Measurements from ENCODE around the gene CNTNAP5. TPM values are rescaled to one million over a fixed set of nuclear protein-coding genes. Genes with fewer than 3 reads are reported as not detected.

Gene CNTNAP5
- total RNA-seq, 1 experiment from 2014 or later: 0.48 TPM

DNA sequence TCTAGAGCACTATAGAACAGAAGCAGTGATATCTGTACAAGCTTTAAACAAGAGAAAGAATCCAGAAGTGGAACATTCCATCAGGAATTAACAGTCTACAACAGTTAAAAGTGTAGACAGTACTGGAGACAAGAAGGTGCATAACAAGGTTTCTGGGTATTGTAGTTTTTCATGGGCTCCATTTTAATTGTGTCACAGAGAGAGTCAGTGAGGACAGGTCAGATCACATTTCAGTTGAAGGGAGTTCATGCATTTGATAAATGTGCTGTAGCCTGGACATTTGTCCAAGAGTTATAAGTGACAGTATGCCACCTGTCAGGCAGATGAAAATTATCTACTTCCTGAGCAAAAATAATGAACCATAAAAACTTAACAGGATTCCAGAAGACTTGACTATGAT, 328.6 kb downstream of the CNTNAP5 start:
- H3K9me3 ChIP-seq (ENCODE audit: control insufficient read depth, low read depth, low read length): no peaks in the 10 kb centered on the region
- H2BK15ac ChIP-seq (ENCODE audit: low read depth, low read length): no peak overlapping the region
- no peaks in the 10 kb centered on the region for H3K79me1 ChIP-seq (ENCODE audit: insufficient read depth, low read depth, low read length, poor library complexity, severe bottlenecking)
- peaks cover 5 to 11% of the 10 kb centered on the region in 2 experiments; a peak in 3 of 4 replicates for H3K4me1 Mint-ChIP-seq
- no peaks in the 10 kb centered on the region for H3K27me3 ChIP-seq (ENCODE audit: insufficient read depth, low read length)
- H3K18ac ChIP-seq (ENCODE audit: insufficient read length, low read depth, low read length): no peak overlapping the region
- H4K91ac ChIP-seq (ENCODE audit: insufficient read length, low read depth, low read length): no peak overlapping the region
- H2BK20ac ChIP-seq (ENCODE audit: low read depth, low read length, poor library complexity, severe bottlenecking): no peak overlapping the region
- H2AK5ac ChIP-seq (ENCODE audit: insufficient read length, low read length): no peak overlapping the region
- H4K8ac ChIP-seq (replicated peaks; ENCODE audit: insufficient read length, low read depth, low read length): no peak overlapping the region
- H2BK5ac ChIP-seq (ENCODE audit: insufficient read length, low read length): no peak overlapping the region
- no peak overlapping the region for H3K27ac Mint-ChIP-seq
- H3T11ph ChIP-seq (ENCODE audit: low read length): no peak overlapping the region
- H3K27me3 Mint-ChIP-seq (ENCODE audit: low read depth): no peaks in the 10 kb centered on the region
- H3K23me2 ChIP-seq (ENCODE audit: insufficient read length, low read depth, low read length, poor library complexity, severe bottlenecking): no peaks in the 10 kb centered on the region
- H3K36me3 Mint-ChIP-seq (ENCODE audit: insufficient read depth in 1 of 3, low read depth in 3 of 3): peaks cover 0 to 4% (median 0%) of the 10 kb centered on the region in 3 experiments; a peak in 1 of 7 replicates
- no peak overlapping the region for H3K9ac ChIP-seq (ENCODE audit: extremely low read depth, insufficient read length, low read length)
- no peak overlapping the region for H3K14ac ChIP-seq (ENCODE audit: insufficient read depth, low read length)
- H3K79me2 ChIP-seq (ENCODE audit: insufficient read depth, low read length): no peaks in the 10 kb centered on the region
- no peak overlapping the region for H3K4me2 ChIP-seq (ENCODE audit: insufficient read depth, insufficient read length, low read length)
- no peaks in the 10 kb centered on the region for H4K20me1 ChIP-seq (ENCODE audit: control insufficient read depth, insufficient read depth, insufficient read length)
- no peak overlapping the region for H3K4ac ChIP-seq (ENCODE audit: low read depth, low read length)
- H2BK12ac ChIP-seq (ENCODE audit: insufficient read length, low read depth, low read length): no peak overlapping the region
- H3K4me1 ChIP-seq (ENCODE audit: insufficient read depth, low read length): no peaks in the 10 kb centered on the region
- H3K9me3 Mint-ChIP-seq: peaks cover 0 to 3% of the 10 kb centered on the region in 2 experiments; a peak in 1 of 5 replicates
- no peak overlapping the region for H3K27ac ChIP-seq (ENCODE audit: insufficient read length, low read depth, low read length)
- no peak overlapping the region for H3K56ac ChIP-seq (ENCODE audit: insufficient read length, low read depth, low read length)
- no peak overlapping the region for H4K5ac ChIP-seq (ENCODE audit: insufficient read length, low read depth, low read length)
- no peak overlapping the region for H2BK120ac ChIP-seq (ENCODE audit: low read depth, low read length, poor library complexity, severe bottlenecking)
- TF ChIP-seq, protein P1, sequence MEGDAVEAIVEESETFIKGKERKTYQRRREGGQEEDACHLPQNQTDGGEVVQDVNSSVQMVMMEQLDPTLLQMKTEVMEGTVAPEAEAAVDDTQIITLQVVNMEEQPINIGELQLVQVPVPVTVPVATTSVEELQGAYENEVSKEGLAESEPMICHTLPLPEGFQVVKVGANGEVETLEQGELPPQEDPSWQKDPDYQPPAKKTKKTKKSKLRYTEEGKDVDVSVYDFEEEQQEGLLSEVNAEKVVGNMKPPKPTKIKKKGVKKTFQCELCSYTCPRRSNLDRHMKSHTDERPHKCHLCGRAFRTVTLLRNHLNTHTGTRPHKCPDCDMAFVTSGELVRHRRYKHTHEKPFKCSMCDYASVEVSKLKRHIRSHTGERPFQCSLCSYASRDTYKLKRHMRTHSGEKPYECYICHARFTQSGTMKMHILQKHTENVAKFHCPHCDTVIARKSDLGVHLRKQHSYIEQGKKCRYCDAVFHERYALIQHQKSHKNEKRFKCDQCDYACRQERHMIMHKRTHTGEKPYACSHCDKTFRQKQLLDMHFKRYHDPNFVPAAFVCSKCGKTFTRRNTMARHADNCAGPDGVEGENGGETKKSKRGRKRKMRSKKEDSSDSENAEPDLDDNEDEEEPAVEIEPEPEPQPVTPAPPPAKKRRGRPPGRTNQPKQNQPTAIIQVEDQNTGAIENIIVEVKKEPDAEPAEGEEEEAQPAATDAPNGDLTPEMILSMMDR (conservative IDR thresholded peaks at IDR 0.05): no peak
- no peak overlapping the region for H3K4me3 Mint-ChIP-seq
- no peak overlapping the region for H2AFZ ChIP-seq (ENCODE audit: low read length)
- no peak for DNase-seq
- no peak overlapping the region for H3K23ac ChIP-seq (ENCODE audit: insufficient read length, low read depth, low read length)
